Activated CD8-positive, alpha-beta memory T cell treated with anti-CD3 and anti-CD28 coated beads for 36 hours (primary cell): ENCODE results near the gene PRR4. TPM values are rescaled to one million over a fixed set of nuclear protein-coding genes. Genes with fewer than 3 reads are reported as not detected.

ENCODE experiments used
- CTCF ChIA-PET: fragments of 350-600 bp; sonication (Branson Sonifier 250); formaldehyde crosslinking; loops from one replicate; lab custom pipeline; 2021; ENCODE audit warnings: antibody characterized with exemption; lab: Charles Lee
- POLR2A ChIA-PET: fragments of 350-600 bp; sonication (Branson Sonifier 250); formaldehyde crosslinking; loops from one replicate; lab custom pipeline; 2021; ENCODE audit warnings: antibody characterized with exemption; lab: Charles Lee
- total RNA-seq, 2 experiments: library from RNA; stranded (reverse); gene quantifications; one replicate each; pipeline ENCODE4 v1.2.3, GENCODE V29; 2021

Gene PRR4
- total RNA-seq, 2 experiments from 2014 or later: 0.80 to 1.0 TPM

DNA sequence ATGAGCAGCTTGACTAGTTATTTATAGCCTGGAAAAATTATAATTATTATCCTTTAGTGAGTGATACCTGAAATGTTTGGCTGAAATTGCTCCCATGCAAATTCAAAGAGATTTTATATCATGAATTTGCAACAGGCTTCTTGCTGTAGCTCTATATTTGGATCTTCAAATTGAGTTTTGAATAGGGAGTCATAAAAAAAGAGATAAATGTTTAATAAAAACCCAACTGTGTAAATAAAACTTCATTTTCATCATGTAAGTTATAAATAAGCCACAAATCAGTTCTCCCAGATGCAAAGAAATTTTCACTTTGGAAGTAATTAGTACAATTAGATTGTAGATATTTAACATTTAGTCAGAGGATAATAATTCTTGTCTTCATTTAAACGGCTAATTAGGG lies 42.1 kb downstream of the PRR4 start, which contains the start of gene TAS2R8:
TAS2R8 (minus strand) TSS at position 101 of the 400 bp plus-strand sequence. CDS start 306 bp downstream, outside the sequence.
- POLR2A ChIA-PET: no interaction called here
- CTCF ChIA-PET: no interaction called here

DNA sequence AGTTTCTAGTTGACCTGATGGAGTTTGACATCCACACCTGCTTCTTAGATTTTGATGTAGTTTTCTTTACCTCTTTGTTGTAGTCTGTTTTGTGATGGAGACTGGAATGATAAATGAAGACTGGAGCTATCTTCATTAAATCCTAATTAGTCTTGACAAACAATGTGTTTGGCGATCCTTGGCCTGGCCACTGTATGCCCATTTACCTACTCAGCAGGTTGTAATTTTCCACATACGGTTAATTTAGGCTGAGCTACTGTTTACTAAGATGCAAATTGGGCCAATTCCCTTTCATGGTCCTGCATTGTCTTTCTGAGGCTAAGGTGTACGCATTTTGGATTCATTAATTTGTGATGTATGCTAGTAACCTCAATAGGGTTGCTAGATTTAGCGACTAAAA lies 46.7 kb downstream of the PRR4 start, which contains the start of gene TAS2R7:
TAS2R7 (minus strand) TSS at position 41 of the 400 bp plus-strand sequence. CDS start 57 bp downstream, outside the sequence.
- ChIA-PET CTCF (no interaction called here), POLR2A (no interaction called here)

DNA sequence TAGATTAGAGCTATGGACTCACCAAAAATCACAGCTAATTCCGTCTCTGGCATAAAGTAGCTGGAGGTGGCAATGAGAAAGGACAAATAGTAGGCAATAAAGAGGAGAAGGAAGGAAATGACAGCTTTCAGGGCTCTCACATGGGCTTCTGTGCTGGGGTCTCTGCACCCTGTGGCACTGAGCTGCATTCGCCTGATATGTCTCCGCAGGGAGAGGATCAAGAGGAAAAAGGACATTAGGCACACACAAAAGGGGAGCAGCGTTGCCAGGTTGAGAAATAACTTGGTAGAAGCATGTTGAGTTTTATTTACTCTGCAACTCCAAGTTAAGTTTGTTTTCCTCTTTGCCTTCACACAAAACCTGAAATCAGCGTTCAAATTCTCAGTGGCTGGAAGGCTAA lies 47.5 kb downstream of the PRR4 start:
- CTCF ChIA-PET: no interaction called here
- POLR2A ChIA-PET: no interaction called here

Other genes starting within 250 kb of the PRR4 start
- 100 to 1,000 TPM; 132 to 134 TPM for gene MAGOHB, start 235.9 kb downstream of the PRR4 start, total RNA-seq
- gene STYK1, start 175.4 kb downstream of the PRR4 start, total RNA-seq: 1 to 10 TPM; 1.0 to 1.2 TPM
- gene YBX3, start 126.2 kb downstream of the PRR4 start, total RNA-seq: 100 to 1,000 TPM; 278 to 283 TPM
- not detected for gene TAS2R7, start 46.8 kb downstream of the PRR4 start, total RNA-seq
- gene TAS2R8, start 42.2 kb downstream of the PRR4 start, total RNA-seq: not detected
- not detected for gene TAS2R9, start 39.3 kb downstream of the PRR4 start, total RNA-seq
- under 1 TPM in 1 of 2 experiments, not detected in 1; 0.36 TPM for gene TAS2R10, start 23.1 kb downstream of the PRR4 start, total RNA-seq
- 1 to 10 TPM; 6.0 to 9.3 TPM for gene PRH1, start 34.8 kb upstream of the PRR4 start, total RNA-seq
- gene TAS2R13, start 60.1 kb upstream of the PRR4 start, total RNA-seq: under 1 TPM; 0.10 to 0.21 TPM
- not detected for gene PRH2, start 79.8 kb upstream of the PRR4 start, total RNA-seq
- gene TAS2R14, start 89.8 kb upstream of the PRR4 start, total RNA-seq: under 1 TPM; 0.69 to 0.84 TPM
- under 1 TPM; 0.19 to 0.42 TPM for gene TAS2R50, start 137.4 kb upstream of the PRR4 start, total RNA-seq
- gene TAS2R20, start 148.8 kb upstream of the PRR4 start, total RNA-seq: under 1 TPM; 0.38 to 0.89 TPM
- 1 to 10 TPM in 1 of 2 experiments, under 1 TPM in 1; 0.80 to 1.1 TPM for gene TAS2R19, start 173.1 kb upstream of the PRR4 start, total RNA-seq
- 1 to 10 TPM; 1.0 to 1.2 TPM for gene TAS2R31, start 181.9 kb upstream of the PRR4 start, total RNA-seq
- gene TAS2R46, start 212.8 kb upstream of the PRR4 start, total RNA-seq: under 1 TPM; 0.34 to 0.38 TPM
- gene TAS2R43, start 242.8 kb upstream of the PRR4 start, total RNA-seq: not detected